NCI-H345 treated with DMSO at 0.1 percent for 48 hours (cell line): ENCODE data around the gene QSOX1.

Source experiments
- DNase-seq: peaks from one replicate; lab custom pipeline; 2025; ENCODE audit not compliant: unreplicated experiment; lab: John Stamatoyannopoulos, UW

QSOX1 gene

DNA sequence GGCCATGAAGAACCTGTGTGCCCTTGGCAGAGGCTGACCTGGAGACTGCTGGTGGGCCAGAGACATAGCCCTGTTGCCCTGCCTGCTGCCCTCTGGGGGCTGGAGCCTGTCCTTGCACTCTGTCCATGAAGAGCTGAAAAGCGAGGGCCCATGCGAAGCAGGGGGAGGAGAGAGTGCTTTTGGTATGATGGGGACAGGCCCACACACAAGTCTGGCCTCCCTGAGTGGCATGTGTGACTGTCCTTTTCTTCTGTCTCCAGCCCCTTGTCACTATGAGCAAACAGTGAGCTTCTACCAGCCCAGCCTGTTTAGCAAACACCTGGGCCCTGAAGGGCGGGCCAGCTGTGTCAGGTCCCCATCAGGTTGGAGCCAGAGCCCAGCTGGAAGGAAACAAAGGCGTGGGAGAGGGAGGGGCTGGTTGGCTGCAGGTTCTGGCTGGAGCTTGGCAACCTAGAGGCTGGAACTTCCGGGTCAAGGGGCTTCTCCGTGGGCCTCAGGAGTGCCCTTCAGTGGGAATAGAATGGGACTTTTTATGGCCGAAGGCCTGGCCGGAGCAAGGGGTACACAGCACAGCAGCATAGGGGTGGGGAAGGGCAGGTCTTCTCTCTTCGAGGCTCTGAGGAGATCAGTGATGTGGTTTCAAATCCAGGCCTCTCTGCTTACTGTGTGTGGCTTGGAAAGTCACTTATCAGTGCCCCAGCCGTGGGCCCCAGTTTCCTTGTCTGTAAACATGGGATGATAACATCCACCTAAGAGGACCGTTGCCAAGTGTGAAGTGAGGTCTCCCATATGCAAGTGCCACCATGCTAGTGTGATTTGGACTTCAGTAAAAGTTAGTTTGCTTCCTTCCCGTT lies 14.3 kb downstream of the QSOX1 start:
- peak; percentile 49 for DNase-seq

GRCh38 chr1:180169640-180170195 lies 15.0 kb downstream of the QSOX1 start:
- no peak for DNase-seq

GRCh38 chr1:180170546-180171151 lies 16.0 kb downstream of the QSOX1 start:
- DNase-seq = no peak

- DNase-seq = no peak
These were observed 17.0 kb downstream of the QSOX1 start for GRCh38 chr1:180171691-180172090.

GRCh38 chr1:180173451-180173850 lies 18.8 kb downstream of the QSOX1 start:
- DNase-seq = no peak

GRCh38 chr1:180173952-180174351 lies 19.3 kb downstream of the QSOX1 start:
- no peak for DNase-seq

GRCh38 chr1:180175291-180175690 lies 20.6 kb downstream of the QSOX1 start:
- no peak for DNase-seq

DNA sequence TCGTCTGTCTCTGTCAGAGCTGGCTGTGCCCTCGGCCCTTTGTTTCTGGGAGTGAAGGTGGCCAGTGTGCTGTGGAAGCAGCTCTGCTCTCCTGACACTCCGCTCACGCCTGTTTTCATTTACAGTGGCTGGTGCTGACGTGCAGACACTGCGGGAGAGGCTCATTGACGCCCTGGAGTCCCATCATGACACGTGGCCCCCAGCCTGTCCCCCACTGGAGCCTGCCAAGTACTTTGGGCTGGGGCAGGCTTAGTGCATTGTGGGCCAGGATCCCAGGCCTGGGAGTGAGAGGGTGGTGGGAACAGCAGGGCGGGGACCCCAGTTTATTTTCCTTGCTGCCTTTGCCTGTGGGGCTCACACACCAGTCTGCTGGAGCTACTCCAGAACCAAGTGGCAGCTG lies 21.1 kb downstream of the QSOX1 start:
- no peak for DNase-seq

- no peak for DNase-seq
These were observed 22.3 kb downstream of the QSOX1 start for GRCh38 chr1:180176965-180177364.

DNA sequence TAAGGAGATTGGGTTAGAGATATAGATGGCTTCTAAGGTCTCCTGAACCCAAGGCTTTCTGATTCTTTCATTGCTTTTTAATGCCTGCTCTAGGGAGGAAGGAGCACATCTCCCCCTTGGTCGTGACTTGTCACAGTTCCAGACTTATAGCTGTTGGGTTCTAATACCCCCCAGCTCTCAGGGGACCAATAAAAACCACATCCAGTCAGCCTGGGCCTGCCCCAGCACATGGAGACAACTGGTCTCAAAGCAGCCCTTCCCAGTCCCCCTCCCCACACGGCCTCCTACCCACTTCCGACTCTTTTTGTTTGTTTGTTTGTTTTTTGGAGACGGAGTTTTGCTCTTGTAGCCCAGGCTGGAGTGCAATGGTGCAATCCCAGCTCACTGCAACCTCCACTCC lies 23.3 kb downstream of the QSOX1 start:
- no peak for DNase-seq

- DNase-seq = peak; percentile 25
These were observed 24.0 kb downstream of the QSOX1 start for GRCh38 chr1:180178511-180179161.

GRCh38 chr1:180179162-180179957 lies 24.7 kb downstream of the QSOX1 start:
- DNase-seq = no peak

DNA sequence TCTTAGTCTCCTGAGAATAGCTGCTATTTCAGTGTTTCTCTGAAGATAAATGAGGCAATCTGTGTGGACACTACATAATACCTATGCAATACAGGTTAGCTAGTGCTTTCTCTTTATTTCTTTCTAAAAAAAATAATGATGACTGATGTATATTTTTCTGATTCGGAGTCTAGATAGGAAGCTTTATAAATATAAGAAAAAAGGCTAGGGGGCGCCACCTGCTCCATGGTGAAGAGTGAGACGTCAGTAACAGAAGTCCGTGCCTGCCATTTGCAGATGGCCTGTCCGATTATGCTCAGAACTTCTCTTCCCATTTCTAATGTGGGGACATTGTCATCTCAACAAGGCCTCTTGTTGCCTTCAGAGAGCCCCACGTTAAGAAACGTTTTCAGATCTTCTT lies 26.4 kb downstream of the QSOX1 start:
- no peak for DNase-seq

DNA sequence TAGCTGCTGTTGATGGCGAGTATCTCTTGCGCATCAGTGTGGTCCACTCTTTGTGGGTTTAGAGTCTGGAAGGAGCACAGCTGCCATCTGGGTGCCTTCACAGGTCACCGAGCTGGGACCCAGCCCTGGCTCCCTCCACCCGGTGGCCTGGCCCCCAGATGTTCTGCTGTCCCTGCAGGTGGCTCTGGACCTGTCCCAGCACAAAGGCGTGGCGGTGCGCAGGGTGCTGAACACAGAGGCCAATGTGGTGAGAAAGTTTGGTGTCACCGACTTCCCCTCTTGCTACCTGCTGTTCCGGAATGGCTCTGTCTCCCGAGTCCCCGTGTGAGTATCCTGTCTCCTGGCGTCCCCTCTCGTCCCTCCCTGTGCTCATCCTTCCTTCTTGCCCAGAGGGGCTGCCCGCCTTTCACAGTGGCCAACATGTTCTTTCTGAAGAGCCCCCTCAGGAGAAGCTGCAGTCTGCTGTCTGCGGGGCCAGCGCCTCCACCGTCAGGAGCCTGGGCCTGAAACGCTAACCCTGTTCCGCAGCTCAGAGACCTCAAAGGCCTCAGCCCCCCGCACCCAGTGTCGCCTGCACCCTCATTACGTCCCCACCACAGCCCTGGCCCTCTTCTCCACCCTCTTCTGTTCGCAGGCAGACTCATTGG lies 27.4 kb downstream of the QSOX1 start:
- DNase-seq = no peak

DNA sequence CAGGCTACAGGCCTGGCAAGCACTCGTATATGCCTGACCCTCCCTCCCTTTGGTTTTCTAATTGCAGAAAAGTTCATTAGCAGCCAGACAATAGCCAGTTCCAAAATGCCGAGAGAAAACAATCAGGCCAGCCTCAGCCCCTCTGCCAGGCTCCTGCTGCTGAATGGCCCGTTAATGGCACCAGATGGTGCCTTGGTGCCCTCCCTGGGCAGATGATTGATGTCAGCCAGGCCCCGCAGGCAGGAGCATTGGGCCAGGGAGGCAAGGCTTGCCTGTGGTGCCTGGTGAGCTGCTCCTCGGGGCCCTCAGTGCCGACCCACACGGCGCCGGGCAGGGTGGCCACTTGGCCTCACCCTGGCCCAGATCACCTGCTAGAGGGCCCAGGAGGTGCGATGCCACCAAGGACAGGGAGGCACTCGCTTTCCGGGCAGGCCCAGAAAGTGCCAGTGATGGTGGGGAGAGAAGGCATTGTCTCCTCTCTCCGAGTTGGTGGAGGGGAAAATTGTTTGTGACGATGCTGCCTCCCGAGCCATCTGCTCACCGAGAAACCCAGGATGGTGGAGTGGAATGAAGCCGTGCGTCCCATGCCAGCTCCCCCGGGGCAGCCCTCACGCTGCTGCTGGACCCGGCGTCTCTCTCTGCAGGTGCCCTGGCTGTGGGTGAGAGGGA lies 28.1 kb downstream of the QSOX1 start:
- no peak for DNase-seq

DNA sequence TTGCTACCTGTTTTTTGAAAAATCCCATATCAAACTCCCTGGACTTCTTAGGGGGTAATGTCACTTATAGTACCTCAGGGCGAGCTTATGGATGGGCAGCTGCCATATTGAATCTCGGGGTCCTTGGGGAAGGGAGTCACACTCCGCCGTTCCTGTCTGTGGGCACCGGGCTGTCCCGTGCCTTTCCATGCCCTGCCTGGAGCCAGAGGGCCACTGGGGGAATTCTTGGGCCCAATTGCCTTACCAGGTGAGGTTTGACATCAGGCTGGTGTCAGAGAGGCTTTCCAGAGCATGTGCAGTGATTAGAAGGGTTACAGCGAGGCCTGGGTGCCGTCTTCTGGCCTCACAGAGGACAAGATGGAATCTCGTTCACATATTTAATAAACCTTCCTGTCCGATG lies 28.8 kb downstream of the QSOX1 start:
- DNase-seq = no peak

DNA sequence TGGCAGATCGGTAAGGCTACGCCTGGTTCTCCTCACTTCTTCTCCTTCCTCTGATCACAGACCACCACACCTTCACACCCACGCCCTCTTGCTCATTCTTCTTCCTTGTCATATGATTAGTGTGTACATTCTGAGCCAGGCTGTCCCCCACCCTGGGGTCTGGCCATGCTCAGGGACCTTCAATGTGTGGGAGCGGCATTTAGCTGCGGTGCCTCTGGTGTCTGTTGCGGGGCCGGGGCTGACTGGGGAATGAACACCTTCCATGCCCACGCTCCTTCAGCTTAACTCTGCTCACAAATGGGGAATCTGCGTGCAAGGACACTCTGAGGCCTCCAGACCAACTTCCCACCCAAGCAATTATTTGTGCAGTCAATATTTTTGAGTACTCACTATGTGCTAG lies 29.4 kb downstream of the QSOX1 start:
- DNase-seq = no peak

GRCh38 chr1:180185281-180185680 lies 30.6 kb downstream of the QSOX1 start:
- no peak for DNase-seq

GRCh38 chr1:180185971-180186645 lies 31.4 kb downstream of the QSOX1 start:
- DNase-seq = no peak
